IPS-11a (cell line): Measurements from ENCODE around the gene SIGLEC5.
"Not testable (repeated sequence)": the region's sequence is repeated elsewhere in the genome, so short reads cannot be mapped to it uniquely, and the experiment has no call there.

Experiments used
- H3K4me3 ChIP-seq: one replicate; pipeline ENCODE4 v1.5.1; 2013; ENCODE audit warnings: low read depth, low read length, control low read depth

SIGLEC5 gene

GRCh38 chr19:51630315-51630714 is at the start of gene SIGLEC5:
Gene SIGLEC5 (minus strand): TSS chr19:51630401. CDS start chr19:51630335, 66 bp downstream.
- H3K4me3 ChIP-seq, result not testable (repeated sequence)

- no peak overlapping the region for H3K4me3 ChIP-seq
Observed at GRCh38 chr19:51676566-51677083, 46.4 kb upstream of the SIGLEC5 start.

- not testable (repeated sequence) for H3K4me3 ChIP-seq
Observed at GRCh38 chr19:51675911-51676565, 45.8 kb upstream of the SIGLEC5 start.

- H3K4me3 ChIP-seq, result no peak overlapping the region
Observed at GRCh38 chr19:51668216-51668615, 38.0 kb upstream of the SIGLEC5 start.

GRCh38 chr19:51664997-51665396 is 34.8 kb upstream of the SIGLEC5 start:
- no peak overlapping the region for H3K4me3 ChIP-seq

GRCh38 chr19:51664131-51664530 is 33.9 kb upstream of the SIGLEC5 start:
- H3K4me3 ChIP-seq, result no peak overlapping the region

GRCh38 chr19:51663650-51664049 is 33.4 kb upstream of the SIGLEC5 start:
- no peak overlapping the region for H3K4me3 ChIP-seq

GRCh38 chr19:51660975-51661600 is 30.9 kb upstream of the SIGLEC5 start:
- no peak overlapping the region for H3K4me3 ChIP-seq

- H3K4me3 ChIP-seq, result no peak overlapping the region
Observed at GRCh38 chr19:51654783-51655182, 24.6 kb upstream of the SIGLEC5 start.

GRCh38 chr19:51653162-51653561 is 23.0 kb upstream of the SIGLEC5 start:
- H3K4me3 ChIP-seq, result no peak overlapping the region

GRCh38 chr19:51652266-51652665 is 22.1 kb upstream of the SIGLEC5 start:
- no peak overlapping the region for H3K4me3 ChIP-seq

- no peak overlapping the region for H3K4me3 ChIP-seq
Observed at GRCh38 chr19:51651216-51651846, 21.1 kb upstream of the SIGLEC5 start.

GRCh38 chr19:51647318-51647717 is 17.1 kb upstream of the SIGLEC5 start:
- H3K4me3 ChIP-seq, result no peak overlapping the region

- H3K4me3 ChIP-seq, result not testable (repeated sequence)
Observed at GRCh38 chr19:51646730-51647129, 16.5 kb upstream of the SIGLEC5 start, which contains the start of gene SIGLEC14. Gene SIGLEC14 (minus strand): TSS chr19:51646825. CDS start chr19:51646759, 66 bp downstream.

GRCh38 chr19:51644636-51645271 is 14.6 kb upstream of the SIGLEC5 start:
- H3K4me3 ChIP-seq, result no peak overlapping the region

- no peak overlapping the region for H3K4me3 ChIP-seq
Observed at GRCh38 chr19:51641648-51642047, 11.4 kb upstream of the SIGLEC5 start.

- H3K4me3 ChIP-seq, result no peak overlapping the region
Observed at GRCh38 chr19:51640386-51640785, 10.2 kb upstream of the SIGLEC5 start.

- H3K4me3 ChIP-seq, result no peak overlapping the region
Observed at GRCh38 chr19:51639916-51640315, 9.7 kb upstream of the SIGLEC5 start.

GRCh38 chr19:51637362-51637978 is 7.3 kb upstream of the SIGLEC5 start:
- H3K4me3 ChIP-seq, result no peak overlapping the region

- no peak overlapping the region for H3K4me3 ChIP-seq
Observed at GRCh38 chr19:51632126-51632525, 1.9 kb upstream of the SIGLEC5 start.
